HG02798 (cell line): ENCODE results near the gene PDE3B.
A peak's percentile ranks its signal among the peaks of the same experiment; 100 is the strongest.
"Not testable (repeated sequence)": the region's sequence is repeated elsewhere in the genome, so short reads cannot be mapped to it uniquely, and the experiment has no call there.

ENCODE experiments used
- ATAC-seq: cut with Tn5 transposase; IDR thresholded peaks from one replicate; pipeline ENCODE4 v1.9.1; 2021; ENCODE audit warnings: mild to moderate bottlenecking; ENCODE audit not compliant: unreplicated experiment, poor library complexity

PDE3B gene

DNA sequence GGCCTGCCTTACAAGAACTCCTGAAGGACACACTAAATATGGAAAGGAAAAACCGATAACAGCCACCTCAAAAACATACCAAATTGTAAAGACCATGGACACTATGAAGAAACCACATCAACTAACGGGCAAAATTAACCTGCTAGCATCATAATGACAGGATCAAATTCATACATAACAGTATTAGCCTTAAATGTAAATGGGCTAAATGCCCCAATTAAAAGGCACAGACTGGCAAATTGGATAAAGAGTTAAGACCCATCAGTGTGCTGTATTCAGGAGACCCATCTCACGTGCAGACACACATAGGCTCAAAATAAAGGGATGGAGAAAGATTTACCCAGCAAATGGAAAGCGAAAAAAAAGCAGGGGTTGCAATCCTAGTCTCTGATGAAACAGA lies 220.2 kb downstream of the PDE3B start:
- not testable (repeated sequence) for ATAC-seq

DNA sequence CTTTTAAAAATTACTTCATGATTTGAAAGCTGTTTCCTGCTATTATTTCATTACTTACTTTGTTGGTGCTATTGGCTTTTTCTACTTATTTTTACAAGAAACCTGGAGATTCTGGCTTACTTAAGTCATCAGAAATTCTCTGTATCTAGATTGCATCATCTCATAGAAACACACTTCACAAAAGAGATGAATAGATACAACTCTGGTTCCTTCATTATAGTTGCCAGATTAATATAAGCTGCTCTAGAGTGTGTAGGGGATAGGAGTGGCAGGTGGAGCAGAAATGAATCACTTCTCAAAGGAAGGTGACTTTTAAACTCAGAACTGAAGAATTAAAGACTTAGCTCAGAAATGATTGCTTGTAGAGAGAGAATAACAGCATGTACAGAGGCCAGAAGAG lies 228.4 kb downstream of the PDE3B start:
- ATAC-seq: no peak

DNA sequence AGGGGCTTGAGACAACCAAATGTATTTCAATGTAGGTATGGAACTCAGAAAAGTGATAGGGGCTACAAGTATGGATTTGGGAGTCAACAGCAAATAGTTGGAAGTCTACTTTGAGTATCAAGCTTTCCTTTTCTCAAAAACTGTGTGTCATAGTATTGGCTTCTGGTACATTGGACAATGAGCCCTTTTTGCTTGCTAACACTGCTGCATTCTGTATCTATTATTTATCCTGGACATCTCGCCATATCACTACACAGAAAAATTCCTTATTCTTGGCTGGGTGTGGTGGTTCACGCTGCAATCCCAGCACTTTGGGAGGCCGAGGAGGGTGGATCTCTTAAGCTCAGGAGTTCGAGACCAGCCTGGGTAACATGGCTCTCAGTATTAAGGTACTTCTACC lies 230.0 kb downstream of the PDE3B start:
- ATAC-seq: no peak

DNA sequence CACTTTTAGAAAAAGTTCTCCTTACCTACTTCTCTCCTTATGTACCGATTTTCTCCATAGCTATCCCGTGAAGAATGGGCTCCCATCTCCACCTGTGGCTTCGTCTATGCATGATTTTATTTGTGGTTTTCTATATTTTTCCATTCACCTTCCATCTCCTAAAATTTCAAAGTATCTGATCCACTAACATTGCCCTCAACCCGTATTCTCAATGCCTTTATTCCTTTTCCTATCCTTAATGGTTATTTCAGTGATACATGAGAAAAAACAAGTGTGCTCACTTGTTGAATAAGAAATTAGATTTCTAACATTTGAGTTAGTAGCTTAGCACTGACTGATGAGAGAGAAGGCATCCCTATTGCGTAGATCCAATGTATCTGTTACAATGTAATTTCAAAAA lies 231.6 kb downstream of the PDE3B start:
- ATAC-seq: no peak

DNA sequence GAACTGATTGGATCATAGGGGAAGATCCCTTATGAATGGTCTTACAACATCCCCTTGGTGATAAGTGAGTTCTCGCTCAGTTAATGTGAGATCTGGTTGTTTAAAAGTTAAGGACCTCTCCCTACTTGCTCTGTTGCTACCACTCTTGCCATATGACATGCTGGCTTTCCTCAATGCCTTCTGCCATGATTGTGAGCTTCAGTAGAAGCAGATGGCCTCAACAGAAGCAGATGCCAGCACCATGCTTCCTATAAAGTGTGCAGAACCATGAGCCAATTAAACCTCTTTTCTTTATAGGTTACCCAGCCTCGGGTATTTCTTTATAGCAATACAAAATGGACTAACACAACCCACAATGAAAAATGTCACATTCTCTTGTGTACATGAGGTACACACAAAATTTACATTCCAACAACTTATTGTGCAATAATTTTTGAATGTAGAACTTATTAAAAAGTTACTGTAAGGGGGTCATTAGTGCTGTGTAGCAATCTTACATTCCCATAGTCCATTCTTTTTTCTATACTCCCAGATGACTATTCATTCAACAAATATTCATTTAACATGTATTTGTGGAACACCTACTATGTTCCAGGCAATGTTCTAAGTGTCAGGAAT lies 238.1 kb downstream of the PDE3B start:
- no peak for ATAC-seq

DNA sequence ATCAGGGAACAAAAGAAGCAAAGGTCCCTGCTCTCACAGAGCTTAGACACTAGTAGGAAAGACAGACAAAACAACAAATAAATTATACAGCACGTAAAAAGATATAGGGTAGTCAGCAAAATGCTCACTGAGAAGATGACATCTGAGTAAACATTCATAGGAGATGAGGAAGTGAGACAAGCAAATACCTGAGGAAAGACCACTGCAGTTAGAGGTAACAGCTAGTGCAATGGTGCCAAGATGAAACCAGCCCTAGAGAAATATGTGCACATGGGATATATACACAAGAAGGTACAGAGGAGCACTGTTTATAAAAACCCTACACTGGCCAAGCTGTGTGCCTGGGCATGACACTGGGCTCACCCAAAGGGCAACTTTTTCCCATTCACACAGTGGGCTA lies 238.6 kb downstream of the PDE3B start:
- peak; percentile 43 for ATAC-seq

DNA sequence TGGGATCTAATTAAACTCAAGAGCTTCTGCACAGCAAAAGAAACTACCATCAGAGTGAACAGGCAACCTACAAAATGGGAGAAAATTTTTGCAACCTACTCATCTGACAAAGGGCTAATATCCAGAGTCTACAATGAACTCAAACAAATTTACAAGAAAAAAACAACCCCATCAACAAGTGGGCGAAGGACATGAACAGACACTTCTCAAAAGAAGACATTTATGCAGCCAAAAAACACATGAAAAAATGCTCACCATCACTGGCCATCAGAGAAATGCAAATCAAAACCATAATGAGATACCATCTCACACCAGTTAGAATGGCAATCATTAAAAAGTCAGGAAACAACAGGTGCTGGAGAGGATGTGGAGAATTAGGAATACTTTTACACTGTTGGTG lies 240.1 kb downstream of the PDE3B start:
- not testable (repeated sequence) for ATAC-seq

DNA sequence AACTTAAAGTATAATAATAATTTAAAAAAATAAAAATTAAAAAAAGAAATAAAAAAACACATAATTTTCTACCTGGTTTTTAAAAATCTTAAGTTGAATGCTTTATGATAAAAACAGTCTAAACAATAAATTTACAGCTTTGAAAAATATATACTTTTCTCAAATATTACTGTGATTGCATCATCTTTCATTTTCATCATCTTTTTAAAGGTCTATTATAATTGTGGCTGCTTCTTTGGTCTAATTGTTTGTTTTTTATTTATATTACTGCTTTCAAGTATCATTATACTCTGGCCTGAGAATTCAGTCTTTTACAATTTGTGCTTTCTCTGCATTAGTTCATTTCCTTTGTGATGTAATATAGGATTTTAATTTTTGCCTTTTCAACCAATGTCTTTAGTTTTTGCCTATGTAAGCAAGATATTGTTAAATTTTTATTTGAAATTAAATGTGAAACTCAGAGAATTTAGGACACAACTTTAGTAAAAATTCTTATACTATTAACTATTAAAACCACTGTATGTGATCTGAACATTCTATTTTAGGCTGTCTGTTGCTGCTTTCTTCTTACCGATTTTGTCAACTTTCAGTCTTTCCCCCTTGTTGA lies 241.2 kb downstream of the PDE3B start:
- ATAC-seq: no peak

DNA sequence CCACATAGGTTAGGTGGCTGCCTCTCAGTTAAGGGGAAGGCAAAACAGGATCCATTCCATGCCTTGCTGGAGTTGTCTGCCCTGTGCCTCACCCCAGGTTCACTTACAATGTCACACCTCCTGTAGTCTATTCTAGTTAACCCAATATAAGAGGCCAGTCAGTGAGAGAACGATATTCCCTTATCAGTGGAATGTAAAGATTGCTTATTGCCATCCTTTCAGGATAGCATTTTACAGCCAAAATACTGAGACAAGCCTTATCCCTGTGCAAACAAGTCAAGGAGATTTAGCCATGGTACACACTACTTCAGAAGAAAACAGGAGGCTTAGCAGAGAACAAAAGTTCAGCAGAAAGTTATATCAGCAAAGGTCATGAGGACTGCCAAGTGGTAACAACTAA lies 242.9 kb downstream of the PDE3B start:
- ATAC-seq: no peak

DNA sequence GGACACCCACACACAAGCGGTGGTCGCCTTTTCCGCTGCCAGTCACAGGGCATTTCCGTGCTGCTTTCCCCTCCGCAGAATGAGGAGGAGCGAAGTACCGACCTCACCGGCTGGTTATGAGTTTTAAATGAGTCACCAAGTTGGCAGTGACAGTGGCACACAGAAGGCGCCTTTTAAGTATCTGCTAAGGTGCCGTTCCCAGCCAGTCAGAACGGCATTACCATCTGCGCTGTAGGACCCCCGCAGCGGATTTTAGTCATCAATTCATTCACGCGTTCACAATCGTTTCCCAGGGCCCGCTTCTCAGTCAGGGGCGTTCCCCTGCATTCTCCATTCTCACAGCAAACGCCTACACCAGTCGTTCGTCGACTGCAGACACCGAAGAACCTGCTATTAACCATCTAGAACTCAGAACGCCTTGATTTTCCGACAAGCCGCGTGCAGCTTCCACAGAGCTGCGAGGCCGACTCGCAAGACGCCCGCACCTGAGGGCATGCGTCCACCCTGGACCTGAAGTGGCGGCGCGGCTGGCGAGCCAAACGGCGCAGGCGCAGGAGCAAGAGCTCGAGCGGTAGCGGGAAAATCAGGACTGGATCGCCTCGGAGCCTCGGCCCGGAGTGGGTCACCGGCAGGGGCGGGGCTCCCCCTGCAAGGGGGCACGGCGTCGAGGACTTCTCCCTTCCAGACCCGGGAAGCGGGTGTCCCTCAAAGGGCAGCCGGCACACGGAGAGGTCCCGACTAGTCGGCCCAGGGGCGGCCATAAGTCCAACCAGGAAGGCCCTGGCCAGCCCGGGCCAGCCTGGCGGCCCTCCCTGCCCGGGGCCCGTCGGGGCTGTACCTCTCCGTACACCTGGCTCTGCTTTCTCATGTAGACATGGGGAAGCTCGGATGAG lies 247.8 kb downstream of the PDE3B start:
- ATAC-seq: peak; percentile 59

DNA sequence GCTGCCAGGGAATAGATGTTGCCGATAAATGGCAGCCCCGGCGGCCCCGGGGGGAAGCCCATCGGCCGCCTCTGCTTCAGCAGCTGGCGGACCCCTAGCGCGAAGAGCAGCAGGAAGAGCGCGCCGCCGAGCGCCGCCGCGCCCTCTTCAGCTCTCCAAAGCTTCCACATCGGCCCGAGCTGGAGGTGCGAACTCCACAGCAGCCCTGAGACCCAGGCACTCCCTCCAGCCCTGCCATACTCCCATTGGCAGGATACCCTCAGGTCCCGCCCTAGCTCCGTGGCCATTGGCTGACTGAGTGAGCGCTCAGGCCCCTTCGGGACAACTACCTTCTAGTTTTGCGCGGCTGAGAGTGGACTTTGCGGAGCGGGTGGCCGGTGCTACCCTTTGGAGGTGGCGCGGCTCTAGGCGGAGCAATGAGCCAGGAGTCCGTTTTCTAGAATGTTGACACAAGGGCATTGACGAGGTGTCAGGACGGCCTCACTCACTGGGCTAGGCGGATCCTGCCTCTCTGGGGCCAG lies 248.5 kb downstream of the PDE3B start, which contains the start of gene CYP2R1:
TSS of gene CYP2R1 (minus strand) at position 196 of the 521 bp plus-strand sequence. CDS start at position 170, 26 bp downstream.
- peak; percentile 97 for ATAC-seq

DNA sequence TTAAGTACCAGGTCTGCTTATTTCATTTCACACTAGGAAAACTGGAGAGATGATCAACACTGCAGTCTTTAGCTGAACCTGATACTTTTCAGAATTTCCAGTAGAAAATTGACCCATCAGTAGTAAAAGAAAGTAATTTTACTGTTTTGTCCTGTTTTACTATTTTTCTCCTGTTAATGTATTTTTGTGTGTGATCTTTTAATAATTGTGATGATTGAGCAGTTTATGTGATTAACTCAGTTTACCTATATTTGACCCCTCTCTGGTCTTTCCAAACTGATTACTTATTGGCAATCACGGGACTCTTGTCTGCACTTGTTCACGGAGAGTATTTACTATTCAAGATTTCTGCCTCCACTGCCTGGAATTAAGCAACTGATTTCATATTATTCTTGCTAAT lies 249.0 kb downstream of the PDE3B start:
- no peak for ATAC-seq

DNA sequence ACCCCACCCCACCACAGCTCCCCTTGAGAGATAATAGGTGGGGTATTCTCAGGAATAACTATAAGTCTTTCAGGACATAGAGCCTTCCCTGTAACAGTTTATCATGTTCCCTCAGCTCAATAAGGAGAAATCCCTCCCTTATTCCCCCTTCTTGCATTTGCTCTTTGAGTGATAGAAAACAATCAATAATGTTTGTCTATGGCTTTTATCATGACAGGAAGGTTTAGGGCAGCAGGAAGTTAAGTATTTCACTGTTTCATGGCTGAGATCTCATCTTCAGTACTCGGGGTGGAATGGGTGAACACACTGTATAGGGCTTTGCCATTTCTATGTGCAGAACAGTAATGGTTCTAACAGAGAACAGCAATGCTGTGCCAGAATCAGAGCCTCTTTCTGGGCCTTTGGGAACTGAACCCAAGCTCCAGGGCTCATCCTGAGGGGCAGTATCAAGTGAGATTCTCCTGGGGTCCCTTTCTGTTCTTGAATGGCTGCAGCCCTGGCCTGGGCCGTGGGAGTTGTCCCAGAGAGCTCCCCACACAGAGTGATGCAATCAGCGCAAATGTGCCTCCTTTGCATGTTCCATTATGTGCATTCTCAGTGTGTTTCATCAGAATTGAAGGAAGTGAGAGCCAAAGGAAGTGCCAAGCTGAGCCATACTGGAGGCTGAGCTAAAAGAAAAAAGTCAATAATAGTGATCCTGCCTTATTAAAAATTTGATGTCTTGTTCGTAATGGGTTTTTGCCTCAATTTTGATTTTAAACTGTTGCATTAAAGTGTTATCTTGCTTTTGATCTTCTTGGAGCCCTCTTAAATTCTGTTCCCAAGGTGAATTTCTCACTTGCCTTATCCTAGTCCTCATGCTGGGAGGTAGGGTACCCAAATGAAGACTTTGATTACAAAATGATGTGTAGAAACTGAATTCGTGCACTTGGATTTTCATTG lies 251.3 kb downstream of the PDE3B start:
- no peak for ATAC-seq

DNA sequence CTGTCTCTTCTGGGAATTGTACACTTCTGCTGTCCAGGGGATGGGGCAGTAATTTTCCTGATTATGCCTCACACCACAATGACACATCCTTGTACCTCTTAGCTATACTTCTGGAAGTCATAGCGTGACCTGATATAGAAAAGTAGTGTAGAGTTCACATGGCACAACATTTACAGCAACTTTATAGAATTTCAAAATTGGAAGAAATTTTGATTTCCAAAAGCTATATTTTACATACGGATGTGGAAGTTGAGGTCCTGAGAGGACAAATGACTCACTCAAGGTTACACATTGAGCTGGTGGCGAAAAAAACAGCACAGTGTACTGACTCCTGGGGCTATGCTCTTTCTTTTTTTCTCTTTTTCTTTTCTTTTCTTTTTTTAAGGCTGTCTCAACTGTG lies 254.8 kb downstream of the PDE3B start:
- no peak for ATAC-seq

DNA sequence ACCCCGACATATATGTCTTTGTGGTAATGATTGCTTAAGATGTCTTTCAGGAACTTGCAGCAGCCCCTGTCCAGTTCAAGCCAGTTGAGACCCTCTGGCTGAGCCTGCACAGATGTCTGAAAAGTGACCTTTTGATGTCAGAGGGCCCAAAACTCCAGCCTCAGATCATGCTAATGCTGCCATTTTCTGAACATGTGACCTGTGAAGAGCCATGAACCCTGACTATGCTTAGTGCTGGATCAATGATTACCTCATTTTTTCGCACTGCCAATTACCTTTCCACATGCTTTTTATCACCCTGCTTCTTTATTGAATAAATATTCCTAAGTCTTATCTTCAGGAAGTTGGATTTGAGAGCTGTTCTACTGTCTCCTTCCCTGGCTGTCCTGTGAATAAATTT lies 255.3 kb downstream of the PDE3B start:
- no peak for ATAC-seq

DNA sequence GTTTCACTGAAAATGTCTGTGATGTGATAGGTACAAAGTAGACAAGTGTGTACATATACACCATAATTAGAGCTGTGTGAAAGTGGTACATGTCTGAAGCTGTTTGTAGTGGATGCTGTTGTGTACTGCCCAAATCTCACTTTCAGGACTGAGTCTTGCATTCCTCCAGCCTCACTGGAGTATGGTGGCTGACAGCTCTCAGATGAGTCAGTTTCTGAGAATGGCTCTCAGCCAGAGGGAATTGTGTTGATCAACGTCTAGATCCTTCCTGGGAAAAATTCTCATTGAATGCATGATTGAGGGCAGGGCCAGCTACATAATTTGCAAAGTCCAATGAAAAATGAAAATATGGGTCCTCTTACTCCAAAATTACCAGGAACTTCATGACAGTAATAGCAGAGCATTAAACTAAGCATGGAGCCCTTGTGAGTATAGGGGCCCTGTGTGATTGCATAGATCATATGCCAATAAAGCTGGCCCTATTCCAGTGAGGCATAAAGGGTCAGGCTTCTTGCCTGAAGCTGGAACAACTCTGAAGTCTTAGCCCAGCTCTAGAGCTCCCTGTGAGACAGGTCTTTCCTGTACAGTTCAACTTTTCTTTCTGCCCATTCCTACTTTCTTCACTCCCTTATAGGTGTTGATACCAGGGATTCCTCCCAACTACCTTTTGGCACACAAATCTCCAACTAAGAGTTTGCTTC lies 259.2 kb downstream of the PDE3B start:
- no peak for ATAC-seq

DNA sequence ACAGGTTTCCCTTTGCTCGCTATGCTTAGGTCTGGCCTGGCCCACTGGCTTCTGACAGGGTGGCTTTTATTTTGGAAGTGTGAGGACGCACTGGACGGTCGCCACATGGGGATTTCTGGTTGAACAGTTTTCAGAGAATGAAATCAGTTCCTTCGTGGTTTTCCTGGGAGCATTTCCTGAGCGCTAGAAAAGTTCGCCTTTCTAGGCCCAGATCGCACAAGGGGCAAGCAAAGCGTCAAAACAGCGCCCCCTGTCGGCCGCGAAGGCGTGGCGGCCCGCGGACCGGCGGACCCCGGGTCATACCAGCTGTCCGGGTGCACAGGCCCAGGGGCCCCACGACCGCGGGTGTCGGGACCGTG lies 261.1 kb downstream of the PDE3B start:
- peak; percentile 48 for ATAC-seq

DNA sequence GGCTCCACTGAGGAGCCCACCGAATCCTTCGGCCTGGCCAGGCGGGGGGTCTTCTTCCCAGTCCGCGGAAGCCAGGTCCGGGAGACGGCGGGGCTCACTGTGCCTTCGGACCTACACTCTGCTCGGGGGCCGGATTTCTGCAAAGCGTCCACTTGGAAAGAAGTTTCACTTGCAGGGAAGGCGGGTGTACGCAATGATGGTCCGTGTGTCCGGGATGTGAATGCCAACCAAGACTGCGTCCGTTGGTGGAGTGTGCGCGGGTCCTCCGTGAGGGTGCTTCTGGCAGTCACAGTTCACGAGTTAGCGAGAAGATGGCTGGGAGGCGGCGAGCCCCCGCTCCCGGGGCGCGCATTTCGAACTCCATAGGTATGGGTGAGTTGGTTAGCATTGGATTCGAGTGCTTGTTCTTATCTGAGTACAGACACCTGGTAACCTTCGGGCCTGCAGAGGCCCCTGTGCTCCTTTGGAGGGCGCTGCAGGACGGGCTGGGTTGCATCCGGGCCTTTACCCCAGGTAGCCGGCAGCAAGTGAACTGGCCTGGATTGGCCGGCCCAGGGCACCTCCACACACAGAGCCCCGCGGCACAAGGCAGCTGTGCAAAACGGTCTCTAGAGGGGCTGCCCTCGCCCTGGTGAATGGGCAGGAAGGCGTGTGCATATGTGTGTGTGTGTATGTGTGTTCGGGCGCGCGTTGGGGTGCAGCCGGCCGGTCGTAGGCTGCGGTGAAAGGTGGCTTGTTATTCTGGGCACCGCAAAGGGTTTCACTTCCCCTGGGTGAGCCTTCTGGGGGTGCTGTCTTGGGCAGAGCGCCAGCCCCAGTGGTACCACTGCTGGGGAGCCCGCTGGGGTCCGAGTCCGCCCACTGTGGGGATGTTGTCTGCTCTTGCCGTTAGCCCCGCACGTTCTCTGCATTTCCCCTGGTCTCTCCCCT lies 261.8 kb downstream of the PDE3B start:
- peak; percentile 71 for ATAC-seq
